Keratinocyte (primary cell): ENCODE measurements around the gene GABRR1.

Experiments
- EZH2 ChIP-seq: IDR thresholded peaks from one replicate; pipeline ENCODE4 v1.6.1; 2012; ENCODE audit warnings: inconsistent platforms, mild to moderate bottlenecking, low read length, moderate library complexity
- TF ChIP-seq, protein P1 (sequence below), 3 experiments: IDR thresholded peaks in 1 of 3; conservative IDR thresholded peaks in 1 of 3; optimal IDR thresholded peaks in 1 of 3; 2 replicates in 2 of 3; 3 replicates in 1 of 3; pipeline versions ENCODE3 to v1.5.1; 2011; ENCODE audit warnings: low read length in 3 of 3, mild to moderate bottlenecking in 3 of 3, moderate library complexity in 2 of 3, control low read depth in 1 of 3, inconsistent platforms in 1 of 3; ENCODE audit not compliant: insufficient read depth in 2 of 3; ENCODE audit errors: extremely low read depth in 1 of 3

DNA sequence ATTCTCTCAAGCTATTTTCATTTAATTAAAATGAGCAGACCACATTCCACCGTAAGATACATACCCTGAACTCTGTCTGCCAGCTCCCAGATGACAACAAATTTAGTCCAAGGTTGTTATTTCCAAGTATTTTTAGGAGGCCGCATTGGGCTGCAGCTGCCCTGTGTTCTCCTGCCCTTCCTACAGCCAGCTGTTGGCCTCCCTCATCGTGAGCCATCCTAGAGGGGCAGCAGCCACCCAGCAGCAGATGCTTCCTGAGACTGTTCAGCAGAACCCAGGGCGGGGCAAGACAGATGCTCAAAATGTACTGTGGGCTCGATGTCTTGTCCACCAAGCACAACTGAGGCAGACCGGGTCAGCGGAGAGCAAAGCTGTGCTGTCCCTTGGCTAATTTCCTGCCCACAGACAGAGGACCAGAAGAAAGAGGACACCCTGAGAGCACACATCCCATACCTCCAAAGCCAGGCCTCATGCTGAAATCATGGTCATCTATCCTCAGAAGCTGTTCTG is 16.4 kb downstream of the GABRR1 start:
- TF ChIP-seq, protein P1, sequence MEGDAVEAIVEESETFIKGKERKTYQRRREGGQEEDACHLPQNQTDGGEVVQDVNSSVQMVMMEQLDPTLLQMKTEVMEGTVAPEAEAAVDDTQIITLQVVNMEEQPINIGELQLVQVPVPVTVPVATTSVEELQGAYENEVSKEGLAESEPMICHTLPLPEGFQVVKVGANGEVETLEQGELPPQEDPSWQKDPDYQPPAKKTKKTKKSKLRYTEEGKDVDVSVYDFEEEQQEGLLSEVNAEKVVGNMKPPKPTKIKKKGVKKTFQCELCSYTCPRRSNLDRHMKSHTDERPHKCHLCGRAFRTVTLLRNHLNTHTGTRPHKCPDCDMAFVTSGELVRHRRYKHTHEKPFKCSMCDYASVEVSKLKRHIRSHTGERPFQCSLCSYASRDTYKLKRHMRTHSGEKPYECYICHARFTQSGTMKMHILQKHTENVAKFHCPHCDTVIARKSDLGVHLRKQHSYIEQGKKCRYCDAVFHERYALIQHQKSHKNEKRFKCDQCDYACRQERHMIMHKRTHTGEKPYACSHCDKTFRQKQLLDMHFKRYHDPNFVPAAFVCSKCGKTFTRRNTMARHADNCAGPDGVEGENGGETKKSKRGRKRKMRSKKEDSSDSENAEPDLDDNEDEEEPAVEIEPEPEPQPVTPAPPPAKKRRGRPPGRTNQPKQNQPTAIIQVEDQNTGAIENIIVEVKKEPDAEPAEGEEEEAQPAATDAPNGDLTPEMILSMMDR (optimal IDR thresholded peaks at IDR 0.05 in 1 of 3, IDR thresholded peaks at IDR 0.05 in 1 of 3, conservative IDR thresholded peaks at IDR 0.05 in 1 of 3; ENCODE audit: extremely low read depth in 1 of 3, insufficient read depth in 2 of 3, low read length in 3 of 3) = no peak
- TF ChIP-seq EZH2 = no peak
